Type B pancreatic cell (in vitro differentiated cells): ENCODE data around the gene BUD23. TPM values are rescaled to one million over a fixed set of nuclear protein-coding genes. Genes with fewer than 3 reads are reported as not detected.

ENCODE experiments used
- DNase-seq: peaks from one replicate; pipeline ENCODE4 v3.0.0; 2021; ENCODE audit warnings: mixed read lengths; ENCODE audit not compliant: unreplicated experiment; ENCODE audit errors: extremely low spot score
- H3K27ac Mint-ChIP-seq: 2 replicates; pipeline ENCODE4 v1.8.0; 2021; ENCODE audit warnings: mild to moderate bottlenecking, mixed read lengths
- H3K27me3 Mint-ChIP-seq: 2 replicates; pipeline ENCODE4 v1.8.0; 2021; ENCODE audit warnings: mixed read lengths
- H3K36me3 Mint-ChIP-seq: 2 replicates; pipeline ENCODE4 v1.8.0; 2021; ENCODE audit warnings: mixed read lengths
- H3K4me1 Mint-ChIP-seq: one replicate; pipeline ENCODE4 v1.8.0; 2021; ENCODE audit warnings: mixed read lengths; ENCODE audit not compliant: unreplicated experiment
- H3K4me3 Mint-ChIP-seq: 2 replicates; pipeline ENCODE4 v1.8.0; 2021; ENCODE audit warnings: mild to moderate bottlenecking, mixed read lengths
- H3K9me3 Mint-ChIP-seq: 2 replicates; pipeline ENCODE4 v1.8.0; 2021; ENCODE audit warnings: mixed read lengths
- total RNA-seq: library from RNA; stranded (reverse); gene quantifications from 2 replicates; pipeline ENCODE4 v1.2.1, GENCODE V29; 2021; ENCODE audit warnings: low replicate concordance
- TF ChIP-seq, protein P1 (sequence below): fragments of 200-600 bp; sonication (generic); conservative IDR thresholded peaks from 2 replicates; pipeline ENCODE4 v1.5.0; 2021; ENCODE audit warnings: antibody characterized with exemption, mild to moderate bottlenecking

The BUD23 gene
- total RNA-seq, 1 donor from 2014 or later: 68.4 TPM

DNA sequence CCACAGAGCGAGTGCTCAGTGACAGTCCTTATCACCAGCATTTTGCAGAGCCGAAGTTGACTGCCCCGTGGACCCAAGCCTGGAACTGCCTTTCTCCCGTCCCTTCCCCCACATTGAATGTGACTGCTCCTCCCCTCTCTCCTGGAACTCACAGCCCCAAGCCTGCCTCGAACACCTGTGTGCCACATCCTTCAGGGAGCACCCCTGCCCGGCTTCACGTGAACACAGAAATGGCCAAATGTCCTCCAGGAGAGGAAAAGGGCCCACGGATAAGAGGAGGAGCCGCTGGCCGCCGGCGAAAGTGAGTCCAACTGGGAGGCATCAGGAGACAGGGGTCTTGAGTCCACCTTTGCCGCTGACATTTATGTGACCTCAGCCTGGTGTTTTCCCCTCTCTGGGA lies 19.8 kb downstream of the BUD23 start:
- Mint-ChIP-seq H3K4me3 (no peak overlapping the region), H3K9me3 (no peaks in the 10 kb centered on the region), H3K4me1 (peaks cover 10% of the 10 kb centered on the region), H3K27me3 (no peaks in the 10 kb centered on the region), H3K36me3 (peaks cover 9% of the 10 kb centered on the region), H3K27ac (peak overlapping the region; percentile 39)
- DNase-seq: no peak
- TF ChIP-seq, protein P1, sequence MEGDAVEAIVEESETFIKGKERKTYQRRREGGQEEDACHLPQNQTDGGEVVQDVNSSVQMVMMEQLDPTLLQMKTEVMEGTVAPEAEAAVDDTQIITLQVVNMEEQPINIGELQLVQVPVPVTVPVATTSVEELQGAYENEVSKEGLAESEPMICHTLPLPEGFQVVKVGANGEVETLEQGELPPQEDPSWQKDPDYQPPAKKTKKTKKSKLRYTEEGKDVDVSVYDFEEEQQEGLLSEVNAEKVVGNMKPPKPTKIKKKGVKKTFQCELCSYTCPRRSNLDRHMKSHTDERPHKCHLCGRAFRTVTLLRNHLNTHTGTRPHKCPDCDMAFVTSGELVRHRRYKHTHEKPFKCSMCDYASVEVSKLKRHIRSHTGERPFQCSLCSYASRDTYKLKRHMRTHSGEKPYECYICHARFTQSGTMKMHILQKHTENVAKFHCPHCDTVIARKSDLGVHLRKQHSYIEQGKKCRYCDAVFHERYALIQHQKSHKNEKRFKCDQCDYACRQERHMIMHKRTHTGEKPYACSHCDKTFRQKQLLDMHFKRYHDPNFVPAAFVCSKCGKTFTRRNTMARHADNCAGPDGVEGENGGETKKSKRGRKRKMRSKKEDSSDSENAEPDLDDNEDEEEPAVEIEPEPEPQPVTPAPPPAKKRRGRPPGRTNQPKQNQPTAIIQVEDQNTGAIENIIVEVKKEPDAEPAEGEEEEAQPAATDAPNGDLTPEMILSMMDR: no peak

DNA sequence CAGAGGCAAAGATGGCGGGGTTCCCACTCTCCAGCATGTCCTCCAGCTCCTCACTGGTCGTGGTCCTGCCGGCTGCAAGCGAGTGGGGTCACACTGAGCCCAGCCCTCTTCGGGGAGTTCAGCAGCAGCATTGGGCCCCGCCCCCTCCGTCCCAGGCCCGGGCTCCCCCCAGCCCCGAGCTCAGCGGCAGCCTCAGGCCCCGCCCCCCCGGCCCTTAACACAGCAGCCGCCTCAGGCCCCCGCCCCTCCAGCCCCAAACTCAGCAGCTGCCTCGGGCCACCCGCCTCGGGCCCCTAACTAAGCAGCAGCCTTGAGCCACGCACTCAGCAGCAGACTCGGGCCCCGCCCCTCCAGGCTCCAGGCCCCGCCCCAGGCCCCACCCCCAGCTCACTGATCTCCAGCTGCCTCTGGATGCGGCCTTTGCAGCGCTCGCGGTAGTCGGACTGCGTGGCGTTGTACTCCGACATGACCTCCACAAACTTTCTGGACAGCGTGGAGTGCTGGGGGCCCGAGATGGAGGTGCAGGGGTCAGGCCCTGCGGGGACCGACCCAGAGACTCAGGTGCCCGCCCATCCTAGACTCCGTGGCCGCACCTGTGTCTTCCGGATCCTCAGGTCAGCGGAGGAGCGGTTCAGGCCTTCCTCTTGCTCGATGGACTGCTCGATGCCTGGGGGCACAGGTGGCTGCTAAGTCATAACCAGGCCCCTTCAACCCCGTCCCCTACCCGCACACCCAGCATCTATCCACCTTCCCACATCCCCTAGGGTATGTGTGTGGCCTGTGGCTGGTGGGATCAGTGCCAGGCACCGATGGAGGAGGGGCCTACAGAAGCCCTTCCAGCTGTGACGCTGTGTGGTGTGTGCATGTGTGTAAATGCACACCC lies 20.6 kb downstream of the BUD23 start:
- peaks cover 9% of the 10 kb centered on the region for H3K36me3 Mint-ChIP-seq
- TF ChIP-seq, protein P1: no peak
- H3K9me3 Mint-ChIP-seq: no peaks in the 10 kb centered on the region
- no peak overlapping the region for H3K27ac Mint-ChIP-seq
- peaks cover 10% of the 10 kb centered on the region for H3K4me1 Mint-ChIP-seq
- no peak overlapping the region for H3K4me3 Mint-ChIP-seq
- DNase-seq: no peak
- H3K27me3 Mint-ChIP-seq: no peaks in the 10 kb centered on the region

DNA sequence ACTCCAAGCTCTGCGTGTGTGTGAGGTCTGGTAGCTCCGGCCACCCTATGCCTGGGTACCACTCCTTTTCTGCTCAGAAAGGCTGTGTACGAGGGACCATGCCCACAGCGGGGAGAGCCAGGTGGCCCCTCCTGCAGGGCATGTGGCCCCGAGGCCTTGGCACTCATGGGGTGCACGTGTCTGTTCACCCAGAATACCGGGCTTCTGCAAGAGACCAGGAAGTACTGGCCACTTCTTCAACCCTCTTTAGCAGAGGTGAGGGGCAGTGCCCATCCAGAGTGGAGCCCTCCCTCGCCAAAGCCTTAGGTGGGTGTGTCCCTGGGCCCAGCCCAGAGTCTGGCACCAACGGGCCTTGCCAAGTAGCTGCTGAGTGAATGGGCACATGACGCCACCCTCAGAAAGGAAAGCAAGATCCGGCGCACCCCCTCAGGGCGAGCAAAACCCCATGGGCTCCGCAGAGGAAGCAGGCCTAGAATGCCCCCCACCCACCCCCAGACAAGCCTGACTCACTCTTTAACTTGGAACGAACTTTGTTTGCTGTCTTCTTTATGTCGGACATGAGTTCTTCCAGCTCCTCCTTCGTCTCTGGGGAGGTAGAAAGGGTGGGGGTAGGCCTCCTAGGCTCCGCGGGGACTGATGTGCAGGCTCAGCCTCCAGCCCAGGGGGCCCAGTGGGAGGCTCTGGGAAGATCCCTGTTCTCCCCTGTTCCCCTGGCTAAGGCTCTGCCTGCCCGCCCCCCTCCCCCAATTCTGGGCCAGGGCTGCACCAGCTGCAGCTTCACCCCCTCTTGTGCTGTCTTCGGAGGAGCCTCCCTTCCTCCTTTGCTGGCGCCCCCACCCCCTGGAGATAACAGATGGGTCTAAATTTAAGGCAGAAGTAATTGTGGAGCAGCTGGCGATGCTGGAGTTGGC lies 21.5 kb downstream of the BUD23 start:
- H3K9me3 Mint-ChIP-seq: no peaks in the 10 kb centered on the region
- peaks cover 9% of the 10 kb centered on the region for H3K36me3 Mint-ChIP-seq
- no peak for DNase-seq
- TF ChIP-seq, protein P1: no peak
- no peaks in the 10 kb centered on the region for H3K27me3 Mint-ChIP-seq
- no peak overlapping the region for H3K4me3 Mint-ChIP-seq
- peaks cover 10% of the 10 kb centered on the region for H3K4me1 Mint-ChIP-seq
- no peak overlapping the region for H3K27ac Mint-ChIP-seq

DNA sequence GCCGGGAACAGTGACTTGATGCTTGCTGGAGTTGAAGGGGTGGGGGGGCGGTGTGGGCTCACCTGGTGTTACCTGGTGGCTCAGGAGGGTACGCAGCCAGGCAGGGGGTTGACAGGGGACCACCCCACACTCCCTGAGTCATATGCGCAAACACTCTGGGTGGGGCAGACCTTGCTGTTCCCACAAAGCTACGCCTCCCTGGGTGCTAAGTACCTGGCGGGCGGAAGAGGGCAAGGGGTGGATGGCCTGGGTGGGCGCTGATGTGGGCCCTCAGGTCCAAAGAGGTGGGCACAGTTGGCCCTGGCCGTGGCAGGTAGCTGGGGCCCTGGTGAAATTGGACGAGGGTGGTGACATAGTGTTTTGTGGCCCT lies 22.1 kb downstream of the BUD23 start:
- Mint-ChIP-seq H3K27ac (no peak overlapping the region), H3K4me1 (peaks cover 10% of the 10 kb centered on the region), H3K4me3 (no peak overlapping the region), H3K27me3 (no peaks in the 10 kb centered on the region), H3K36me3 (peaks cover 9% of the 10 kb centered on the region), H3K9me3 (no peaks in the 10 kb centered on the region)
- no peak for DNase-seq
- TF ChIP-seq, protein P1: no peak

DNA sequence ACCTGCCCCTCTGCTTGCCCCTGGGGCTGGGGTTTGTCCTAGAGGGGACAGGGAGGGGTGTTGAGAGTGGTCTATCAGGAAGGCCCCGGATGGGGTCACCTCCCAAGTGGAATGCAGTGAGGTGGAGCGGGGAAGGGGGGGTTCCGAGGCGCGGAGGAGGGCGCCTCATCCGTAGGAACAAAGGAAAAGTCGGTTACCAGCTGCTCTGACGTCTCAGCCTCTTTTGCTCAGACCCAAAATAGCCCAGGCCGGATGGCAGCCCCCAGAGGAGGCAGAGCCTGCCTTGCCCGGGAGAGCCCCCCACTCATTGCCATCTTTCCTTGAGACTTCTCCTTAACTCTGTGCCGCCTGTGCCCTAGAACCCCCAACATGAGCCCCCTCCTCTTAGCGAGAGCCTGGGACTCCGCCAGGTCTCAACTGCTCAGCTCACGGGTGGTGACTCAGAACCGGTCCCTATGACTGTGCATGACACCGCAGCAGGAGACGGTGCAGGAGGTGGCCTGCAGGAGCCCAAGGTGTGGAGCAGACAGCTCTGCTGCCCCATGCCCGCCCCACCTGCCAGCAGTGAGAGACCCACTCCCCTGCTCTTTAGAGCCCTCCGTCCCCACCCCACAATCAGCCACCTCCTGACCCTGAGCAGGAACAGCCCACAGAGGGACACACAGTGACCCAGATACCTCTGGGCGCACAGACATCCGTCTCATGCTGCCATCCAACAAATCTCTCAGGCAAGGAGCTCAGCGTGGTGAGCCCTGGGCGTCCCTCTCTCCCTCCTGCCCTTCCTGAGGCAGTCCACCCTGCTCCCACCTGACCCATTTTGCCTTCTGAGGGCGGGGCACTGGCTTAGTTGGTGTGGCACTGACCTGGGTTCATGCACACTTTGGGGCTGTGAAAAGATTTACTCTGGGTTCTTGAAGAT lies 23.0 kb downstream of the BUD23 start:
- Mint-ChIP-seq H3K4me1 (peaks cover 9% of the 10 kb centered on the region), H3K9me3 (no peaks in the 10 kb centered on the region), H3K36me3 (peaks cover 9% of the 10 kb centered on the region), H3K27ac (no peak overlapping the region), H3K4me3 (no peak overlapping the region), H3K27me3 (no peaks in the 10 kb centered on the region)
- no peak for DNase-seq
- TF ChIP-seq, protein P1: no peak
